GM18951 (cell line): ENCODE data around the gene RGS12.

ENCODE experiments used
- POLR2A ChIP-seq: IDR thresholded peaks from 4 replicates; pipeline ENCODE4 v1.6.1; 2011; ENCODE audit warnings: mild to moderate bottlenecking; ENCODE audit not compliant: insufficient read length, insufficient read depth; ENCODE audit errors: extremely low read depth
- in situ Hi-C: fragments of 300-500 bp; cut with MboI; formaldehyde crosslinking; loops from one replicate; pipeline ENCODE4 v1.12.0; 2022; ENCODE audit warnings: low sequenced_read_pairs, mixed read lengths, inconsistent platforms; ENCODE audit not compliant: unreplicated experiment

RGS12 gene

DNA sequence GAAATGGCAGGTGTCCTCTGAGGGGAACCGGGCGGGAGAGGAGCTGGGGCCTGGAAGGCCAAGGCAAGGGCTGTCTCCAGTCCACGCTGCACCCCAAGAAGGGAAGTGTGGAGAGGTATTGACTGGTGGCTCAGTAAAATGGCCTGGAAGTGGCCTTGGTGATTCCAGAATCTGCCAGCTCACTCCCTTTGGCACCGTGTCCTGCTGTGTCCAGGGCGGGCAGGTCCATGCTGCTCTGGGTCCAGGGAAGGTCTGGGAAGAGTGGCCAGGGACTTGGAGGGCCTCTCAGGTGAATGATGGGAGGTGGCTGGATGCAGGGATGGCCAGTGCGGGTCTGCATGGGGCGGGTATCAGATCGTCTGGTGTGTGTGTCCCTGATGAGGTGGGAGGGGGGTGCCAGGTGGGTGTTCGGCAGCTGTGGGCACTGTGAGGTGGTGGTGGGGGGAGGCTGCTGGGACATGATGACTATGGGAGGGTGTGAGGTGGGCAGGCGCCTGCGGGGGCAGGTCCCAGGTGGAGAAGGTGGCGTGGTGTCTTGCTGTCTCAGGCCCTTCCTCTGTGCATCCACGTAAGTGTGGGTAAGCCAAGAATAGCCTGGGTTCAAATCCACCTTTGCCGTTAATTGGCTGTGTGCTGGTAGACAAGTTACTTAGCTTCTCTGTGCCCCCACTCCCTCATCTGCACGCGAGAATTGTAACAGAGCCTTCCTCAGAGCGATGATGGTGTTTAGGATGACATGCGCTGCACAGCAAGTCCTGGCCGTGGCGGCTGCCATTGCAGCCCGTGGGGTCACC is 17.7 kb downstream of the RGS12 start:
- no peak for TF ChIP-seq POLR2A
- in situ Hi-C loops: no loop called here

DNA sequence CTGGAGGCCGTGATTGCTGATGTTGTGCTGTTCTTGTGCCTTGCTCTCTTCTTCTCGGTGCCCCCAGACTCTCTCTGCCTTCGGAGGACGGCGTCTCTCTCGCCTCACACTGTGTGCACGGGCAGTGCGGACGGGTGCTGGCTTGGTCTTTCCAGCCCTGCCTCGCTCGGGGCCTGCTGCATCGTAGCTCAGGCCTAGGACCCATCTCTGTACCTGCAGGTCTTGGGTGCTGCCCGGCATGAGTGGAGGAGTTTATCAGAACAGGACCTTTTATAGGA is 18.2 kb downstream of the RGS12 start:
- no peak for TF ChIP-seq POLR2A
- in situ Hi-C loops: no loop called here

DNA sequence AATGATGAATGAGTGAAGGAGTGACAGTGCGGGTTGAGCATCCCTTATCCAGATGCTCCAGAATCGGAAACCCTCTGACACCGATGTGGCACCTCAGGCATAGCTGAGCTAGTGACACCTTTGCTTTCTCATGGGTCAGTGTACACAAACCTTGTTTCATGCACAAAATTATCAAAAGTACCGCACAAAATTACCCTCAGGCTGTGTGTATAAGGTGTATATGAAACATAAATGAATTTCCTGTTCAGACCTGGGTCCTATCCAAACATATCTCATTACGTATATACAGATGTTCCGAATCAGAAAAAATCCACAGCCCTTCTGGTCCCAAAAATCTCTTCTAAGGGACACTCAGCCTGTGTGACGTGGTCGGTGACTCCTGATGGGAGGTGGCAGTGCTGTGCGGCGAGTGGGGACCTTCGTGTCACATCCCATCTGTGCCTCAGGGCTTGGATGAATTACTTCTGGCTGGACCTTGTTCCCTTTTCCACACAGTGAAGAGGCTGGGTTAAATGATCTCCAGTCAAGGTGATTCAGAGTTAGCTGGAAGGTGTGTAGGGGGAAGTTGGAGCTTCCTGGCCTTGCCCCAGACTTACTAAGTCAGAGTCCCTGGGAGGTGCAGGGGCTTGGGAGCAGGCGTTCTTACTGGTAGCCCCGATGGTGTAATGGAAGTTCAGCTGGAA is 18.8 kb downstream of the RGS12 start:
- in situ Hi-C loops: no loop called here

DNA sequence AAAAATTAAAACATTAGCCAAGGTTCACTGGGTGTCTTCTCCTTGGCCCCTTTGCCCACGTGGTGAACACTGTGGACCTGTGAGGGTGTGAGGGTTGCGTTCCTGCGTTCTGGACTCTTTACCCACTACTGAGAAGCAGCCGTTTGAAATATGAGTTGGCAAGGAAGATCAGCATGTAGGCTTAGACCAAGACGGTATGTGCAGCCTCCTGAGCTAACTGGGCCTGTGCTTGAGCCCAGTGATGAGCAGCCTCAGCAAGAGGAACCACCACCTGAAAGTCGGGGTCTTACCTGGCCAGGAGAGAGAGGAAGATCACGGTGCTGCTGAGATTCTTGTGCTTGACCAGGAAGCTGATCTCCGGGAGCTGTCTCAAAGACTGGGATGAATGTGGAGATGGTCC is 19.5 kb downstream of the RGS12 start:
- TF ChIP-seq POLR2A: no peak
- in situ Hi-C loops: no loop called here

More for the DNA sequence above, 18.8 kb downstream of the RGS12 start:
- no peak for TF ChIP-seq POLR2A

DNA sequence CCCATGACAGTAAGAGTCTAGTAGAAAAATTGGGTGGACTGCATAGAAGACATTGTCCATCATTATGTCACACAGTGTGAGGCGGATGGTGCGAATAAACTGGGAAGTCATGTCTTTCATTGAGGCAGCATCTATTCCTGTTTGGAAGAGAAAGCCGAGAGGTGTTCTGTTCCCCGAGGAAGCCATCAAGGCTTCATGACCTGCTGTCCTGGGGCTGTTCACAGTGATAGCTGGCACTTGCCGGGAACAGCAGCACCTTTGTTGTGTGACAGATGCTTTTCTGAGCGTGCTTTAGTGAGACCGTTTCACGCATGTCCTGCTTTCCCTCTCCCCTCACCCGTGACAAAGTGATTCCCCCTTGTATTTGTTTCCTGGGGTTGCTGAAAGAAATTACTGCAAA is 20.3 kb downstream of the RGS12 start:
- in situ Hi-C loops: no loop called here
- TF ChIP-seq POLR2A: no peak

DNA sequence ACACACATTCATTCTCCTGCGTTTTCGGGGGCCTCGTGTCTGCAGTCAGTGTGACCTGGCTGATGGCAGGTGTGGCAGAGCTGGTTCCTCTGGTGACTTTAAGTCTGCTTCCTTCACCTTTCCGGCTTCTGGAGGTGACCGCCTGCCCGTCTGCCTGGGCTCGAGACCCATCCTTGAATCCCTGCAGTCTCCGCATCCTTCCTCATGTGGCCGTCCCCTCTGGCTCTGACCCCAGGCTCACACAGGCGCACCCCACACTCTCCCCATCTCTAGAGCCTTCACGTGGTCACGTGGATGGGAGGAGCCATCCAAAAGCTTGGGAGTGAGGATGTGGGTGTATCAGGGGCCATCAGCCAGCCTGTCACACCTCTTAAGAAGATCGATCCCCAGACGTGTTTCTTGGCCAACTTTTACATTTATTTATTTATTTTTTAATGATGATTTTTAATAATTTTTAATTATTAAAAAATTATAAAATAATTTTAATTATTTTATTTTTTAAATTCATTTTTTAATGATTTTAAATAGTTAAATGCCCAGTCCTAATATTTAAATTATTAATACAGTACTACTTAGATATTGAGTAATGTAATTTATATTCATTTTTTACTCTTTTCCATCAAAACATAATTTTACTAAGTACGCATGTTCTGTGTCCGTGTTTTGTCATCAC is 20.9 kb downstream of the RGS12 start:
- TF ChIP-seq POLR2A: no peak
- in situ Hi-C loops: no loop called here

DNA sequence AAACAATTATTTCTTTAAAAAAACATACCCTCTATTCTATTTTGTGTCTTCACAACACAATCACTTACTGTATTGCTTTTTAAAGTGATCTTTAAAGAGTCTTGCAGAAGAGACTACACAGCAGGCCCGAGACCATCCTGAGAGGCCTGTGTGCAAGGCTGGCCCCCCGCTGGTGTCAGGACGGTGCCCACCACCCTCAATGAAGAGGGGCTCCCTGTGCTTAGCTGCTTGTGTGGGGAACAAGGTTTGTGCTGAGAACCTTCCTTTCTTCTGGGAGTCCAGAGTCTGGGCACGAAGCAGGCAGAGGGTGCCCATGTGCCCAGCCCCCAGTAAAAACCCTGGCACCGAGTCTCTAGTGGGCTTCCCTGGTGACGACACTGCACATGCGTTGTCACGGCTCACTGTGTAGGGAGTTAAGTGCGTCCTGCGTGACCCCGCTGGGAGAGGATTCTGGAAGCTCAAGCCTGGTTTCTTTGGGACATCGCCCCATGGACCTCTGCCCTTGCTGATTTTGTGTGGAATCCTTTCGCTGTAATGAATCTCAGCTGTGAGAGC is 22.0 kb downstream of the RGS12 start:
- in situ Hi-C loops: no loop called here
- TF ChIP-seq POLR2A: no peak

DNA sequence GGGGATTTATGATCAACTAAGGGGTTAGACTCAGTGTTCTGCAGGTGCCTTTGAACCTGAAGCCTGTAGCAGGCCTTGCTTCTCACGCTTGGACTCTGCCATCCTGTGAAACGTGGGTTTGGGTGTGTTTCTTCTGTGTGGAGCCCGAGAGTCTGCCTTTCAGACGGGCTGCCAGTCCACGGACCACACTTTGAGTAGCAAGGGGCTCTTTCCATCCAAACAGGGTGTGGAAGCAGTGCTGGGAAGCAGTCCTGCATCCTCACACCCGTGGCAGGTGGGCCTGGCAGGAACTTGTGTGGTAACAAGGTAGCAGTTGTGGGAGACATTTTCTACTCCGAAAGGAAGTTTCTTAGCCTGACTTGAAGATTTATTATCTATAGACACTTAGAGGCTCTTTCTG is 22.7 kb downstream of the RGS12 start:
- in situ Hi-C loops: no loop called here
- no peak for TF ChIP-seq POLR2A

DNA sequence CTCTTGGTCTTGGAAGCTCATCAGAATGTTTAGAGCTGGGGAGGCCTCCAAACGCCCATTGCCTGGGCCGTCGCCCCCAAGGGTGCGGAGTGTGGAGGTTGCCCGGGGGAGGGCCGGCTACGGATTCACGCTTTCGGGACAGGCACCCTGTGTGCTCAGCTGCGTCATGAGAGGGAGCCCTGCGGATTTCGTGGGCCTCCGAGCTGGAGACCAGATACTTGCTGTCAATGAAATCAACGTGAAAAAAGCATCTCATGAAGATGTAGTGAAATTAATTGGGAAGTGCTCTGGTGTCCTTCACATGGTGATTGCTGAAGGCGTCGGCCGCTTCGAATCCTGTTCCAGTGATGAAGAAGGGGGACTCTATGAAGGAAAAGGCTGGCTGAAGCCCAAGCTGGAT is 23.3 kb downstream of the RGS12 start:
- no peak for TF ChIP-seq POLR2A

DNA sequence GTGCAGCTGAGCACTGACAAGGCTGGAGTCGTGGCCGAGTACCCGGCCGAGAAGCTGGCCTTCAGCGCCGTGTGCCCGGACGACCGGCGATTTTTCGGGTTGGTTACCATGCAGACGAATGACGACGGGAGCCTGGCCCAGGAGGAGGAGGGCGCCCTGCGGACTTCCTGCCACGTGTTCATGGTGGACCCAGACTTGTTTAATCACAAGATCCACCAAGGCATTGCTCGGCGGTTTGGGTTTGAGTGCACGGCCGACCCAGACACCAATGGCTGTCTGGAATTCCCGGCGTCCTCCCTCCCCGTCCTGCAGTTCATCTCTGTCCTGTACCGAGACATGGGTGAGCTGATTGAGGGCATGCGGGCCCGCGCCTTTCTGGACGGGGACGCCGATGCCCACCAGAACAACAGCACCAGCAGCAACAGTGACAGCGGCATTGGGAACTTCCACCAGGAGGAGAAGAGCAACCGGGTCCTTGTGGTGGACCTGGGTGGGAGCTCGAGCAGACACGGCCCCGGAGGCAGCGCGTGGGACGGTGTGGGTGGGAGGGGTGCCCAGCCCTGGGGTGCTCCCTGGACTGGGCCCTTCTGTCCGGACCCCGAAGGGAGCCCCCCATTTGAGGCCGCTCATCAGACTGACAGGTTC is 24.3 kb downstream of the RGS12 start:
- in situ Hi-C loops: no loop called here
- TF ChIP-seq POLR2A: no peak

More for the DNA sequence above, 23.3 kb downstream of the RGS12 start:
- in situ Hi-C loops: no loop called here

DNA sequence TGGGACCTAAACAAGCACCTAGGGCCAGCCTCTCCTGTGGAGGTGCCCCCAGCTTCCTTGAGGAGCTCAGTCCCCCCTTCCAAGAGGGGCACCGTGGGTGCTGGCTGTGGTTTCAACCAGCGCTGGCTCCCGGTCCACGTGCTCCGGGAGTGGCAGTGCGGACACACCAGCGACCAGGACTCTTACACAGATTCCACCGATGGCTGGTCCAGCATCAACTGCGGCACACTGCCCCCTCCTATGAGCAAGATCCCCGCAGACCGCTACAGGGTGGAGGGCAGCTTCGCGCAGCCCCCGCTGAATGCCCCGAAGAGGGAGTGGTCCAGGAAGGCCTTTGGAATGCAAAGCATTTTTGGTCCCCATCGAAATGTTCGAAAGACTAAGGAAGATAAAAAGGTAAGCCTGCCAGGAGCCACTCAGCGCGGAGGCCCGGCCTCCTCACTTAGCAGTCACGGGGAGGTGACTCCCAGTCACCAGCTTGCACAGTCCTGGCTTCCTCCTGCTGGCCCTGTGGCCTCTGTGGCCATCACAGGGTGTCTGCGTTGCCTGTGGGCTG is 24.9 kb downstream of the RGS12 start:
- TF ChIP-seq POLR2A: no peak
- in situ Hi-C loops: no loop called here

DNA sequence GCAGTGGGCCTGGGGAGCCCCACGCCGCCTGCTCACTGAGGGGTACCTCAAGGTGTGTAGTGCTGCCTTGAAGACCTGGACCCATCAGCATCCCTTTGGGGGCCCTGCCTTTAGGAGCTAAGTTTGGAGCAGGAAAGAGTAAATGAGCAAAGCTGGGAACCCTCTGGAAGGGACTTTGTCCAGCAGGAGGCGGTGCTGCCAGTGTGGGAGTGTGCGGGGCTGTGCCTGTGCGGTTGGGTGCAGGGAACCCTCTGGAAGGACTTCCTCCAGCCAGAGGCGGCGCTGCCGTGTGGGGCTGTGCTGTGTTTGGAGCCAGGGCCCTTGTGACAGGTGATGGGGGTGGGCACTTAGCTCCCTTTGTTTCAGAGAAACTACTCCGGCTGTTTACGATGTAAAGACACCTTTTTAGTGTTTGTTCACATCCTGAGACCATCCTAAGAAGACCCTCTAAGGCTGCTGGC is 25.8 kb downstream of the RGS12 start:
- in situ Hi-C loops: no loop called here
- no peak for TF ChIP-seq POLR2A

DNA sequence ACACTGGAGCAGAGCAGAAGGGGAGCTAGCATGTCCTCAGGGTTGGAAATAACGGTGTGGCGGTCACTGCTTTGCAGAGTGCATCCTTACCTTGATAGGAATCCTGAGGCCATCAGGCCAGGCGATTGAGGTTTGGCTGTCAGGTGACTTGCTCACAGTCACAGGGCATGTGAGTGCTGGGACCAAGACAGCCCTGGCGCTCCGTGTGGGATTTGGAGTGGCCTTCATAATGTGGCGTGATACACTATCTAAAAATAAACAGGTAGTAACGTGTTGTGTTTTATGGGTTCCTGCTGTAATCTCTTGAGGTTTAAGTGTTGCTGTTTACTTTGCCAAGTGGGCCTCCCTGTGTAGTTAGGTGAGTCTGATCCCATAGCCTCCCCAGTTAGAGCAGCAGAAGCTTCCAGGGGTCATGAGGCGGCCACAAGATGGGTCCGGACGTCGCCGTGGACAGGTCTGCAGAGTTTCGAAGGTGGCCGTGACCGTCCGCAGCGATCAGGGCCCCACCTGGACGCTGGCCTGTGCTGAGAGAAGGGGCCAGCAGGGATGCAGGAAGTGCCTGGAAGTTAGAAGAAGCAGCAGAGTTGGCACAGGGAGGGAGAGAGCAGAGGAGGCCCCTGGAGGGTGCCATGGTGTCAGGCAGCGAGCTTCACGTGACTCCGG is 27.7 kb downstream of the RGS12 start:
- in situ Hi-C loops: no loop called here
- no peak for TF ChIP-seq POLR2A
